ENCODE results near the gene RTN1.
A peak's percentile ranks its signal among the peaks of the same experiment; 100 is the strongest.

Gene RTN1

GRCh38 chr14:59629444-59630287, 240.9 kb downstream of the RTN1 start:
- DNase-seq (ENCODE audit: low spot score): no peak

DNA sequence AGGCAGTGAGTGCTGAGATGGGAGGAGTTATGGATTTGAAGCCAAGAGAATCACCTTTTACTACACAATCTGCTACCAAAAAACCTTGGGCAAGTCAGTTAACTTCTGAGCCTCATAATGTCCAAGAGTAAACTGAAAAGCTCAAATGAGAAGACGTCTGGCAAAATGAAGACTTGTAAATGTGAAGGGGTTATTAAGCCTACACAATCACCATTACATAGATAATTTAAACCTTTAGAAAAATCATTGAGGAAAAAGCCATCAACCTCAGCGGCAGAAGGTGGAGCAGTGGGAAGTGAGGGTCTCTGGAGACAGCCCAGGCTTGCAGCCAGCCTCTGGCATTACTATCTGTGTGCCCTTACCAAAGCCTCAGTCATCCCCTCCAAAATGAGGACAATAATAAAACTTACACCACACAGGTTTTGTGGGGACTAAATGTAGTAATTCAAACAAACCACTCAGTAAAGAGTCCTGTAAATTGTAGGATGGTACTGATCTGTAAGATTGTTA, 243.5 kb downstream of the RTN1 start:
- DNase-seq (ENCODE audit: low spot score): no peak

DNA sequence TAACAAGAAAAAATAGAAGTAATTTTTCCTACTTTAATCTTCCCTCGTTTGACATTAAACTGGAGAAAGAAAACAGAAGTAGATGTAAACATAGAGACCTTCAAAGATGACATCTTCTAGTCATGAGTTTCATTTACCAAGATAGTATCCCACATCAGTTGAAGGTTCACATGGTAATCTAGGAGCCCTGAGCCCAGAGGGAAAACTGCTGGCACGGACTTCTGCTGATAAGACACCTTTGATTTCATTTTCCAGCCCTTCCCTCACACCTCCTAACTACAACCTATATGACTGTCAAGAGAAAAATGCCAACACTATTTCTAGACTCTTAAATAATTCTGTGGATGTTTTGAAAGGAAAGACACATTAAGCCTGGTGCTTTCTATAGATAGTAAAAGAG, 247.9 kb downstream of the RTN1 start:
- DNase-seq (ENCODE audit: low spot score): no peak

DNA sequence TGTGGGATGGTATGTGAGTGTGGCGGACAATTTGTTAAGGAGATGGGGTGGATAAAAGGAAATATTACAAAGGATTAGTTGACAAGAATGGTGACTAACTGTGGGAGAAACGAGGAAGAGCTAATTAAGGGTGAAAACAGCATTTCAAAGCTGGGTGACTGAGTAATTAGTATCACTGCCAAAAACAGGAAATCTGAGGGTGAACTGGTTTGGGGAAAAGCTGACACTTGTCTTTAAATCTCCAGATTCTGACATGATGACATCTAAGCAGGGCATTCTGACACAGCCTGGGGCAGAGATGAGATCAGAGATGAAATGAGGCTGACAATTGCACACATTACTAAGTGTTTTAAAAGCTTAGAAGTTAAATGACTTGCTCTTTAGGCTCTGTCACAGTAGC, 251.5 kb downstream of the RTN1 start:
- no peak for DNase-seq (ENCODE audit: low spot score)

DNA sequence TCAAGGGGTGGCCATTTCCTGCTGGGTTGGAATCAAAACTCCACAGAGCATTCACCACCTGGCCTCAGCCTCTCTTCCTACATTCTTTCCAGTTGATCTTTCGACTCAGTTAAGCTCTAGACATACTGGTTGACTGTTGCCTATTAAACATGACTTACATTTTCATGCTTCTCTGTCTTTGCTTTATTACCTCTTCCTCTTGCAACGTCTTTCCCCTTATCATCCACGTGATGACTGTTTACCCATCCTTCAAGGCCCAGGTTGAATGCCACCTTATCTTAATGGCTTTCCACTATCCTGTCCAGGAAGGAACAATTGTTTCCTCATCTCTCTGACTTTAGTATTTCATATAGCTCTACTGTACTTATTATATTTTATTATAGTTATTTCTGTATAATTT, 269.5 kb downstream of the RTN1 start:
- DNase-seq (ENCODE audit: low spot score): no peak

DNA sequence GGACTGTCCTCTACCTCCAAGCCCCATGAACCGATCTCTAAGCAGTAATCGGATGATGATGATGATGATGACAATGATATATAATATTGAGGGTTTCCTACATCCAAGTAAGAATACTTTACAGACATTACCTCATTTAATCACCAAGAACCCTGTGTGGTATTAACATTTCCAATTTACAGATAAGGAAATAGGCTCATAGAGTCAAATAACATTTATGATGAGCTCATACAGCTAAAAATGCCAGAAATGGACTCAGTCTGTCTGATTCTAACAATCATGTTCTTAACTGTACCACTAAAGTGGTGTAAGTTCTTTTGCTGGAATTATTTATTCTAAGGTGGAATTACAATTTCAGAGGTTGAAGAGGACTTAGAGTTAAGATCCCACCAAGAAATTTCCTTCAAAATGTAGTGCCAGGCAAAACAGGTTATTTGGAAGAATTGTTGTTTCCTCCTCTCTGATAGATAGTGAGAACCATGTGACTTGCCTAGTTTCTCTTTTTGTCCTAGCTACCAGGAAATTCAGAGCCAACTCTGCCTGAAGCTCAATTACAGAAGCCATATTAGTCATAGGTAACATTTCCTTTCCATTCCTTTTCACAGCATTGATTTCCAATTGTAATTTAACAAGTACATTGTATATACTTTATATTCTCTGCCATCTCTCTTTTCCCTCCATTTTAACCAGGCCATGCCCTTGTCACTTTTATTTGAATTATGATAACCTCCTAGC, 270.2 kb downstream of the RTN1 start:
- DNase-seq (ENCODE audit: low spot score): no peak

DNA sequence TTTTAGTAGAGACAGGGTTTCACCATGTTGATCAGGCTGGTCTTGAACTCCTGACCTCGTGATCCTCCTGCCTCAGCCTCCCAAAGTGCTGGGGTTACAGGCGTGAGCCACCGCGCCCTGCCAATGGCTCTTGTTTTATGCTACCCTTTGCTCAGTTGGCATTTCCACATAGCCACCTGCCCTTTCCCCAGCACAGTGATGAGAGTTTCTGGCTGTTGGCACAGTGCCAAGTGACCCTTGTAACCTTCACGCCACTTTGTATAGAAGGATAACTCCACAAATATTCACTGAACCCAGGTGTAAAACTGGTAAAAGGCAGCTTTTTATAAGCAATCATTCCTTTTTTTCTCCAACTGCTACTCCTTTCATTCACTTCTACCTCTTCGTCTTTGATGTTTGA, 275.5 kb downstream of the RTN1 start:
- DNase-seq (ENCODE audit: low spot score): no peak

DNA sequence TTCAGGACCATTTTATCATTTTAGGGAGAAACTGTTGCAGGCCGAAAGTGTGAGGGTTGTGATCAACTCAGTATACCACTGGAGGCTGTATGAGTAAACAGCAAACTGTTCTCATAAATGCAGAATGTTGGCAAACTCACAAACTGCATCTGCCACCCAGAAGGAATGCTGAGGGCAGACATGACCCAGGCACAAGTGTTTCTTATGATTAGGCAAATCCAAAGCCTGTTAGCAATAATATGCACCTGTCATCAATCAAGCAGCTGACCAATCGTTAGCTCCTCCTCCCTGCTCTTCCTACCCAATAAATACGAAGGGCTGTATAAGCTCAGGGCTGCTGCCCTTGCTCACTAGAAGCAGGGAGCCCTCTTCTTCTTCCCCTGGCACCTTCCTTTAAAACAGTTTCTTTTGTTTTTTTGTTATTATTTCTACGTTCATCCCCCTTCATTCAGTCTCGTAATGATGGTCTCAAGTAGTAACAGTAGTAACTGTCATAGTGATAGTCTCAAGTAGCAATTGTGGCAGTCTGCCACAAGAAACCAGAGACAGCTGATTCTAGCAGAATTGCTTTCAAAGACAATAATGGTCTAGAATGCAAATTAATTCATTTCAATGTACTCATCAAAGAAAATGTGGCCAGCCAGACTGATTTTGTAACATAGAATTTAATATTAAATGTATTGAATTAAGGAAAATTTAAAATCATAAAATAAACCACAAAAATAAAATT, 278.8 kb downstream of the RTN1 start:
- no peak for DNase-seq (ENCODE audit: low spot score)

DNA sequence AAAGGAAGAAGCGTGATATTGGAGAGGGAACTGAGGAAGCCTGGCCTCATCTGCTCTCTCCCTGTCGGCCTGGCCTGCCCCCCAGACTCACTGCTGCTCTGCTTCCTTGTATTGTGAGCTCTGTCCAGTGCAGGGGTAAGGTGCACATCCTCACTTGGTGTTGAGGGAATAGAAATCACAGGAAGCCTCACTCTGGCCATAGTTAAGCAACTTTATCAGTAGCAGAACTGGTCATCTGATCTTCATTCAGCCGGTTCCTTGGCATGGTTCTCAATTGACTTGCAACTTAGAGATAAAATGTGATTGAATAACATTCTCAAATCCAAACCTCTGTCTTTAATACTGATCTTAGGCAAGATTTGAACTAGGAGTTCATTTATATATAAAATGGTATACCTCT, 282.5 kb downstream of the RTN1 start:
- no peak for DNase-seq (ENCODE audit: low spot score)

DNA sequence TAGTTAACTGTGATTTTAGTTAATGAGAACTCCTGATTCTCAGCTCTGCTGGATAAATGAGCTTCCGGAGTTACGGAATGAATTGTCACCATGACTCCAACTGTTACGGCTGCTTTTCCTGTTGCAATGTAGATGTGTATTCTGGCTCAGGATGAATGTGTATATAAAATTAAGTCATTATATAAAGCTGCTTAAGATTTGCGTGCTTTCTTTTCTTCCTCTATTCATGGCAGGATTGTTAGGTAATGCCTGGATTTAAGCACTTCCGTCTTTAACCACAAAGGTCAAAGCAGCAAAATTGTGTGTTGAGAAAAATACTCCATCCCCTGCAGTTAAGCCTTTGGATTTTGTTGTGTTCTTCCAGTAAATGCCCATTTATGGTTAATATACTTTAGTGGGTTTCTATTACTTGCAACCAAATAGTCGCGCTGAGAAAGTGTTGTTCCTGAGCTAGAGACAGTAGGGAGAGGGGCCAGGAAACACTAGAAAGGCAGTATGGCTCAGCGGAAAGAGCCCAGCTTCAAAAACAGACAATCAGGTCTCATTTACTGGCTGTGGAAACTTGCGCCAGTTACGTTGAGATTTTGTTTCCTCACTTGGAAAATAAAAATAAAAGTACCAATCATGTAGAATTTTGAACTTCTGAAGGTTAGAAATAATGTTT, 284.6 kb downstream of the RTN1 start:
- DNase-seq (ENCODE audit: low spot score): no peak

DNA sequence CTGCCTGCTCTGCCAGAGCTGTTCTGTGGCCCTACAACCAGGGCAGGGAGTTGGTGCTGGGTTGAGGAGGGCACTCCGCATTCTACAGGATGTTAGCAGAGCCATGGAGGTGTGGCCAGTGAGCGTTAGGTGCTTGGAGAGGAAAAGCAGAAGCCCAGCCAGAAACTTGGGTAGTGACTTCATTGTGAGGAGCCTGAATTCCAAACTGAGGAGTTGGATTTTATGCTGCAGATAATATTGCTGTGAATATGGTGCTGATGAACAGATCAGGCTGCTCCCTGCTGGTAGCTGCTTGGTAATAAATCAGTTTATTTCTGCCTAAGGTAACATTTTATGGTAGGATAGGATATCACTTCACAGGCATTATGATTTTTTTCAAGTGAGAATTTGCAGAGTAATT, 286.8 kb downstream of the RTN1 start:
- no peak for DNase-seq (ENCODE audit: low spot score)

- no peak for DNase-seq (ENCODE audit: low spot score)
These were observed 287.6 kb downstream of the RTN1 start for GRCh38 chr14:59582845-59583509.

GRCh38 chr14:59582161-59582560, 288.4 kb downstream of the RTN1 start:
- no peak for DNase-seq (ENCODE audit: low spot score)

- DNase-seq (ENCODE audit: low spot score): no peak
These were observed 289.7 kb downstream of the RTN1 start for GRCh38 chr14:59580911-59581310.

DNA sequence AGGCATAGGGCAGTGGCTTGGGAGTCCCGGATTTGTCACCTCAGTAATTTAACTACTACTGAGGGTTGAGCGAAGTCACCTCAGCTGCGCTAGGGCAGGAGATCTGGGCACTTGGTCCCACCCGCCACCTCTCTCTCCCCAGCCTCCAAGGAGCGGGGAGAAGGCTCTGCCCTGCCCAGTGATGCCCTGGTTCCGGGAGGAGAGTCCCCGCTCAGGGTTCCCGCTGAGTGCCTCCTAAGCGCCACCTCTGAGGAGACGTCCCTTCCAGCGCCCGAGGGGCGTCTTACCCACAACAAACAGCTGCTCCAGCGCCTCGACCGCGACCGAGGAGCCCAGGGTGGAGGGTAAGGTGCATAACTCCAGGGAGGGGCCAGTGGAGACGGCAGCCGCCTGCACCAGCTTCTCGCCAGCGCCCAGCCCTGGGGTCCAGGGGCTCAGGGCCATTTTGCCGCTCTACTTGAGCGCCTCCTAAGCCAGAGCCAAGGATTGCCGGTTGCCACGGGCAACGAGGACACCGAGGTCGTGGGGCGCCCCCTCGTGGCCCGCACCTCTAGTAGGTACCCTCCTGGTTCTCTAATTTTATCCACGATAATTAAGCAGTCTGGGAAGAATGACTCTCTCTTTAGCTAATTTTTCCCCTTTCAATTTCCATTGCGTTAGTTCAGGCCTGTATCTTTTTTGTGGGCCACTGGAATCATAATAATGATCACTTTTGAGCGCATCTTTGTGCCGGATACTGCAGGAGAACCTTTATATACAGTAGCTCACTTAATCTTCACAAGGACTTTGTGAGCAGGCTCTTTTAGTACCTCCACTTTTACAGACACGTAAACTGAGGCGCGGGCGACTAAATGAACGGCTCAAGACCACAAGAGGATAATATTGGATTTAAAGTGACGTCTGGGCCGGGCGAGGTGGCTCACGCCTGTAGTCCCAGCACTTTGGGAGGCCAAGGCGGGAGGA, 294.0 kb downstream of the RTN1 start, which contains the start of gene CCDC175:
CCDC175 (minus strand) TSS at position 481 of the 963 bp plus-strand sequence; CDS start at position 444, 37 bp downstream.
- DNase-seq (ENCODE audit: low spot score): peak; percentile 76

DNA sequence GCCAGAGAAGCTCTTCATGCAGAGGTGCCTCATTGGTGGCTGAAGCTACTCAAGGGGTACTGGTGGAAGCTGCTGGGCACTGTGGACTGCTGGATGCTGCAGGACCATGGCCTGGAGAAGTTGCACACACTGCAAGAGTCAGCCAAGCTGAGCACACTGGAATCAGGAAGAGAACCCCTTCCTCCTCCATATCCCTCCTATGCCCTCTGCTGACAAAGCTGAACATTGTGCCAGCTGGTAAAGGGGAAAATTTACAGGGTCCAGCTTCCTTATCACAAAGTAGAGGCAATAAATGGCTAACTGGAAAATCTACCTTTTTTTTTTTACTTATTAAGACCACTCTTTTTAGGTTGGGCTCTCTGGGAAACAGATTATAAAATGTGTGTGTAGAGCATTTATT, 300.5 kb downstream of the RTN1 start:
- no peak for DNase-seq (ENCODE audit: low spot score)

DNA sequence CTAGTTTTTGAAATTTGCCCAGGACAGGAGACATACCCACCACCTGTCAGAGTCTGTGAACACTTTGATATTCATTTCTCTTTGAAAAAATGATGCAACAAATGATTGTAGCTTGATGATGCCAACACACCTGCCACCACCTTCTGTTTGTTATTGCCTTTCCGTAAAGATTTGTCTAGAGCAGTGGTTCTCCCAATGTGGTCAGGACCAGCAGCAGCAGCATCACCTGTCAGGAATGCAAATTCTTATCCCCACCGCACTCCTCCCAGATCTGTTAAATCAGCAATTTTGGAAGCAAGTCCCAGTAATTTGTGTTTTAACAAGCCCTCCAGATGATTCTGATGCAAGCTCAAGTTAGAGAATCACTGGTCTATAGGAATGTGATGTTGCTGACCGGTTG, 303.9 kb downstream of the RTN1 start:
- DNase-seq (ENCODE audit: low spot score): no peak

GRCh38 chr14:59566296-59566695, 304.3 kb downstream of the RTN1 start:
- no peak for DNase-seq (ENCODE audit: low spot score)

DNA sequence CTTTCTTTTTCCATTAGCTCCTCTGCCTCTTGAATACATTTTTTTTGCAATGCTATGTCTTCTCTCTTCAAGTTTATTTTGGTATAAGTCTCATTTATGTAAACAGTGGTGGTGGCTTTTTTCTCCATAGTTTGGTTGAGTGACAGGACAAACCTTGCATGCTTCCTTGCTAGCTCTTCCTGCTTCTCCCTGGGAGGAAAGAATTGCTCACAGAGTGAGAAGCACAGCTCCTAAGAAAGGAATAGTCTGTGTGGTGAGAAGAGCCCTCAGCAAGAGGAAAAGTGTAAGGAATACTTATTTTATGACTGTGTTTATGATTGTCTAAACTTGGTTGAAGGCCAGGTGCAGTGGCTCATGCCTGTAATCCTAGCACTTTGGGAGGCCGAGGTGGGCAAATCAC, 305.5 kb downstream of the RTN1 start:
- DNase-seq (ENCODE audit: low spot score): no peak

GRCh38 chr14:59564366-59564765, 306.2 kb downstream of the RTN1 start:
- DNase-seq (ENCODE audit: low spot score): no peak
